Upper lobe of left lung (tissue), 4 donors: Measurements from ENCODE around the gene RAX.

Source experiments
- CTCF ChIP-seq, 6 experiments: fragments of 450-650 bp in 4 of 6; fragments of 200-600 bp in 2 of 6; sonication (generic) in 2 of 6; IDR thresholded peaks; one replicate each; pipeline ENCODE4 v1.5.1; 2016 to 2019; ENCODE audit warnings: antibody characterized with exemption in 6 of 6
- EP300 ChIP-seq, 4 donors: sonication (generic); formaldehyde crosslinking; IDR thresholded peaks; one replicate each; pipeline ENCODE4 v1.5.1; 2017; ENCODE audit warnings: antibody characterized with exemption in 4 of 4, control low read depth in 2 of 4

GRCh38 chr18:59246796-59247195, 26.5 kb downstream of the RAX start:
- TF ChIP-seq CTCF (IDR thresholded peaks at IDR 0.05) (no peak), EP300 (IDR thresholded peaks at IDR 0.05) (no peak)
